GM12865 (cell line): ENCODE data around the gene TPM3.
"Not testable (repeated sequence)": the region's sequence is repeated elsewhere in the genome, so short reads cannot be mapped to it uniquely, and the experiment has no call there.

Experiments used
- DNase-seq: peaks from one replicate; pipeline ENCODE4 v3.0.0; 2010; ENCODE audit warnings: low read depth
- H3K4me3 ChIP-seq: 2 replicates; pipeline ENCODE4 v1.5.1; 2011; ENCODE audit warnings: mild to moderate bottlenecking, low read depth, low read length, control low read depth
- CTCF ChIP-seq: IDR thresholded peaks from 2 replicates; pipeline ENCODE4 v1.5.1; 2011; ENCODE audit warnings: low read length, control low read depth, low read depth, inconsistent platforms; ENCODE audit not compliant: insufficient read depth; ENCODE audit errors: missing control alignments

The TPM3 gene

DNA sequence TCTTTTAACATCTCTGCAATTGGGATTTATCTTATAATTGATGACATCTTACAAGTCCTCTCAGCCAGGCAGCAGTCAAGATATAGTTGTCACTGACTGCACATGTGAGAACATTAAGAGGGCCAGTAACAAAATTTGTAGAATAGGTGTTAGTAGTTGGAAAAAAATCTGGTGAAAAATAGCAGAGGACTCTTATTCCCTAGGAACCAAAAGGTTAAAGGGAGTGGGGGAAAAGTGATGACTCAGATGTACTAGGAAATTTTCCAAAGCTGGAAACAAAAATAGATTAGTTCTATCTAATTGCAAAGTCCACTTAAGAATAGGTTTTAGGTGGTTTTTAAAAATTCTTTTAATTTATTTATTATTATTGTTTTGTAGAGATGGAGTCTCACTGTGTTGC lies 40.6 kb downstream of the TPM3 start:
- no peak for DNase-seq
- no peak overlapping the region for H3K4me3 ChIP-seq
- TF ChIP-seq CTCF: no peak

DNA sequence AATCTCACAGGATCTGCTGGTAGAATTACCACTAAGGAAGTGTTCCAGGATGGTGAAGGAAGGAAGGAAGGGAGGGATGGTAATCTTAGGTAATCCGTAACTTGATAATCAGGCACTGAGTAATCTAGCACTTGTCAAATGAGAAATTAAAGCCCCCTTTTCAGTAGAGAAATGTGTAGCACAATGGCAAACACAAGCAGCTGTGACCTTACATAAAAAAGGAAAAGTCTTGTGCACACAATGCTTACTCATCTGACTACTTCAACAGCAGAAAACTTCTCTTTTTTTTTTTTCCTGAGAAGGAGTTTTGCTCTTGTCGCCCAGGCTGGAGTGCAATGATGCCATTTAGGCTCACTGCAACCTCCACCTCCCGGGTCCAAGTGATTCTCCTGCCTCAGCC lies 43.1 kb downstream of the TPM3 start:
- DNase-seq: peak; percentile 51
- no peak for TF ChIP-seq CTCF
- H3K4me3 ChIP-seq: no peak overlapping the region

DNA sequence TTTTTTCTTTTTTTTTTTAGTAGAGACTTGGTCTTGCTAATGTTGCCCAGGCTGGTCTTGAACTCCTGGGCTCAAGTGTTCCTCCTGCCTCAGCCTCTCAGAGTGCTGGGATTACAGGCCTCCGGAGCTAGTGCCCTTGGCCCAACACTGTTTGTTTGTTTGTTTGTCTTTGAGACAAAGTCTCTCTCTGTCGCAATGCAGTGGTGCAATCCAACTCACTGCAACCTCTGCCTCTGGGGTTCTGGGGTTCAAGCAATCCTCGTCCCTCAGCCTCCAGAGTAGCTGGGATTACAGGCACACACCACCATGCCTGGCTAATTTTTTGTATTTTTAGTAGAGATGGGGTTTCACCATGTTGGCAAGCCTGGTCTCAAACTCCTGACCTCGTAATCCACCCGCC lies 44.4 kb downstream of the TPM3 start:
- not testable (repeated sequence) for DNase-seq, H3K4me3 ChIP-seq

DNA sequence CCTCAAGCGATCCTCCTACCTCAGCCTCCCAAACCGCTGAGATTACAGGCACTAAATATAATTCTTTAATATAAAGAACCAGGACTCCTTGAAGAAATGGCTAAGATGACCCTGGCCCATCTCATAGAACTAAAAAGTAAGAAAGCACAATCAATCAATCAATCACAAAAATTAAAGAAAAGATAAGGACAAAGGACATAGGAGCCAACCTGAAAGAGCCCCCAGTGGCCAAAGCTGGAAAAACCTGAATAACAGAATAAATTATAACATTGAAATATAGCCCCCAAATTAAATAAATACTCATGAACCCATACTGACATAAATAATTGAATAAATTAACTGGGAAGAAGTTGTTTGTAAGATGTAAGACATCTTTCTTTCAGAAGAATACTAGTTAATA lies 45.9 kb downstream of the TPM3 start:
- TF ChIP-seq CTCF: peak; percentile 42
- no peak overlapping the region for H3K4me3 ChIP-seq
- DNase-seq: no peak

DNA sequence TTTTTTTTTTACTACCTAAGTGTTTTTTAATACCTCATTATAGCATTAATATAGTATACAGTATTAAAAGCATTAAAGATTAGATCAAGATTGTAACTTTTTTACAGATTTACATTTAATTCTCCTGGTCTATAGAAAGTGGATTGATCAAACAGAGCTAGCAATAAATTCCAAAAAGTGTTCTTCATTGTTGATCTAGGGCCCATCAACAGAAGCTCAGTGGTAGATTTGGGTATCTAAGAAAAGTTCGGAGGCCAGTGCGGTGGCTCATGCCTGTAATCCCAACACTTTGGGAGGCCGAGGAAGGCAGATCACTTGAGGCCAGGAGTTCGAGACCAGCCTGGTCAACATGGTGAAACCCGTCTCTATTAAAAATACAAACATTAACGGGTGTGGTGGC lies 49.5 kb downstream of the TPM3 start:
- no peak for DNase-seq
- H3K4me3 ChIP-seq: no peak overlapping the region
- TF ChIP-seq CTCF: no peak

GRCh38 chr1:154141240-154141639 lies 50.7 kb downstream of the TPM3 start:
- no peak overlapping the region for H3K4me3 ChIP-seq
- no peak for TF ChIP-seq CTCF
- DNase-seq: no peak

- TF ChIP-seq CTCF: no peak
- no peak for DNase-seq
- no peak overlapping the region for H3K4me3 ChIP-seq
Measured at GRCh38 chr1:154137888-154138287, 54.0 kb downstream of the TPM3 start.

DNA sequence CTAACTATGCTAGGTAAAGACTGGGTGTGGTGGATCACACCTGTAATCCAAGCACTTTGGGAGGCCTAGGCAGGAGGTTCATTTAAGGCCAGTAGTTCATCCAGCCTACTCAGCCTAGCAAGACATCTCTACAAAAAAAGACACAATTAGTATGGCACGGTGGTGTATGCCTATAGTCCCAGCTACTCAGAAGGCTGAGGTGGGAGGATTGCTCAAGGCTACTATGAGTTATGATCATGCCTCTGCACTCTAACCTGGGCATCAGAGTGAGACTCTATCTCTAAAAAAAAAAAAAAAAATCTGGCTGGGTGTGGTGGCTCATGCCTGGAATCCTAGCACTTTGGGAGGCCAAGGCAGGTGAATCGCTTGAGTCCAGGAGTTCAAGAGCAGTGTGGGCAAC lies 58.6 kb downstream of the TPM3 start:
- no peak overlapping the region for H3K4me3 ChIP-seq
- TF ChIP-seq CTCF: no peak
- no peak for DNase-seq
